ENCODE results near the gene GPD2.
"Not testable (repeated sequence)": the region's sequence is repeated elsewhere in the genome, so short reads cannot be mapped to it uniquely, and the experiment has no call there.

Gene GPD2

GRCh38 chr2:156486614-156487013, 50.4 kb downstream of the GPD2 start:
- Histone ChIP-seq H4K20me1 (peaks cover 0 to 8% (median 0%) of the 10 kb centered on the region in 11 experiments; a peak in 2 of 22 replicates), H3K9me3 (replicated peaks in 1 of 11) (no peaks in the 10 kb centered on the region), H3K4me3 (no peak overlapping the region), H3K4me1 (no peaks in the 10 kb centered on the region), H3K36me3 (peaks cover 0 to 17% (median 3%) of the 10 kb centered on the region in 11 experiments; a peak in 5 of 22 replicates), H3K27me3 (no peaks in the 10 kb centered on the region), H3K27ac (no peak overlapping the region), H3K4me2 (no peak overlapping the region), H3K9ac (no peak overlapping the region)
- TF ChIP-seq Cebpa-rat (IDR thresholded peaks at IDR 0.05) = no peak

GRCh38 chr2:156489195-156489594, 53.0 kb downstream of the GPD2 start:
- no peak overlapping the region for H3K4me3 ChIP-seq
- H3K27ac ChIP-seq = no peak overlapping the region
- H3K9ac ChIP-seq = no peak overlapping the region
- peaks cover 0 to 19% (median 0%) of the 10 kb centered on the region in 11 experiments; a peak in 3 of 22 replicates for H4K20me1 ChIP-seq
- no peaks in the 10 kb centered on the region for H3K4me1 ChIP-seq
- H3K36me3 ChIP-seq = peaks cover 0 to 11% (median 0%) of the 10 kb centered on the region in 11 experiments; a peak in 5 of 22 replicates
- H3K4me2 ChIP-seq = no peak overlapping the region
- H3K9me3 ChIP-seq (replicated peaks in 1 of 11) = no peaks in the 10 kb centered on the region
- H3K27me3 ChIP-seq = no peaks in the 10 kb centered on the region
- no peak for TF ChIP-seq Cebpa-rat (IDR thresholded peaks at IDR 0.05)

GRCh38 chr2:156489750-156490465, 53.7 kb downstream of the GPD2 start:
- H3K9ac ChIP-seq = no peak overlapping the region
- H3K36me3 ChIP-seq = peaks cover 0 to 14% (median 0%) of the 10 kb centered on the region in 11 experiments; a peak in 4 of 22 replicates
- H3K4me3 ChIP-seq = no peak overlapping the region
- H3K27me3 ChIP-seq = no peaks in the 10 kb centered on the region
- TF ChIP-seq Cebpa-rat (IDR thresholded peaks at IDR 0.05) = no peak
- H4K20me1 ChIP-seq = peaks cover 0 to 19% (median 0%) of the 10 kb centered on the region in 11 experiments; a peak in 3 of 22 replicates
- H3K27ac ChIP-seq = no peak overlapping the region
- H3K4me1 ChIP-seq = no peaks in the 10 kb centered on the region
- no peaks in the 10 kb centered on the region for H3K9me3 ChIP-seq (replicated peaks in 1 of 11)
- no peak overlapping the region for H3K4me2 ChIP-seq

GRCh38 chr2:156490466-156490840, 54.3 kb downstream of the GPD2 start:
- no peak overlapping the region for H3K4me3 ChIP-seq
- H4K20me1 ChIP-seq = peaks cover 0 to 19% (median 0%) of the 10 kb centered on the region in 11 experiments; a peak in 3 of 22 replicates
- no peaks in the 10 kb centered on the region for H3K9me3 ChIP-seq (replicated peaks in 1 of 11)
- no peak overlapping the region for H3K4me2 ChIP-seq
- H3K4me1 ChIP-seq = no peaks in the 10 kb centered on the region
- no peaks in the 10 kb centered on the region for H3K27me3 ChIP-seq
- H3K36me3 ChIP-seq = peaks cover 0 to 12% (median 0%) of the 10 kb centered on the region in 11 experiments; a peak in 4 of 22 replicates
- no peak for TF ChIP-seq Cebpa-rat (IDR thresholded peaks at IDR 0.05)
- no peak overlapping the region for H3K27ac ChIP-seq
- no peak overlapping the region for H3K9ac ChIP-seq

GRCh38 chr2:156491176-156491575, 55.0 kb downstream of the GPD2 start:
- Histone ChIP-seq H3K9me3 (replicated peaks in 1 of 11) (no peaks in the 10 kb centered on the region), H3K9ac (no peak overlapping the region), H3K4me1 (no peaks in the 10 kb centered on the region), H3K4me3 (no peak overlapping the region), H3K36me3 (peaks cover 0 to 11% (median 0%) of the 10 kb centered on the region in 11 experiments; a peak in 3 of 22 replicates), H3K27me3 (no peaks in the 10 kb centered on the region), H3K27ac (no peak overlapping the region), H3K4me2 (no peak overlapping the region), H4K20me1 (peaks cover 0 to 19% (median 0%) of the 10 kb centered on the region in 11 experiments; a peak in 3 of 22 replicates)
- TF ChIP-seq Cebpa-rat (IDR thresholded peaks at IDR 0.05) = no peak

- H3K4me2 ChIP-seq = no peak overlapping the region
- no peak overlapping the region for H3K9ac ChIP-seq
- no peaks in the 10 kb centered on the region for H3K4me1 ChIP-seq
- H3K27ac ChIP-seq = no peak overlapping the region
- H3K9me3 ChIP-seq (replicated peaks in 1 of 11) = no peaks in the 10 kb centered on the region
- no peak overlapping the region for H3K4me3 ChIP-seq
- TF ChIP-seq Cebpa-rat (IDR thresholded peaks at IDR 0.05) = no peak
- H3K36me3 ChIP-seq = peaks cover 0 to 22% (median 0%) of the 10 kb centered on the region in 11 experiments; a peak in 2 of 22 replicates
- H4K20me1 ChIP-seq = peaks cover 0 to 19% (median 0%) of the 10 kb centered on the region in 11 experiments; a peak in 3 of 22 replicates
- H3K27me3 ChIP-seq = no peaks in the 10 kb centered on the region
These were observed 56.8 kb downstream of the GPD2 start for GRCh38 chr2:156492979-156493378.

- not testable (repeated sequence) for H3K4me3 ChIP-seq; H3K27me3 ChIP-seq; H3K9me3 ChIP-seq (replicated peaks in 1 of 11); H3K4me2 ChIP-seq; H3K9ac ChIP-seq; H3K4me1 ChIP-seq; H3K27ac ChIP-seq
- H3K36me3 ChIP-seq = peaks cover 0 to 26% (median 0%) of the 10 kb centered on the region in 11 experiments; a peak in 2 of 22 replicates
- H4K20me1 ChIP-seq = peaks cover 0 to 17% (median 0%) of the 10 kb centered on the region in 11 experiments; a peak in 3 of 22 replicates
These were observed 59.8 kb downstream of the GPD2 start for GRCh38 chr2:156495998-156496397.

GRCh38 chr2:156505696-156506095, 69.5 kb downstream of the GPD2 start:
- no peak for TF ChIP-seq Cebpa-rat (IDR thresholded peaks at IDR 0.05)
- Histone ChIP-seq H3K27me3 (no peaks in the 10 kb centered on the region), H3K36me3 (peaks cover 0 to 16% (median 0%) of the 10 kb centered on the region in 11 experiments; a peak in 4 of 22 replicates), H3K4me3 (no peak overlapping the region), H3K4me2 (no peak overlapping the region), H3K9me3 (replicated peaks in 1 of 11) (no peaks in the 10 kb centered on the region), H3K4me1 (no peaks in the 10 kb centered on the region), H4K20me1 (no peaks in the 10 kb centered on the region), H3K27ac (no peak overlapping the region), H3K9ac (no peak overlapping the region)

GRCh38 chr2:156511122-156511521, 74.9 kb downstream of the GPD2 start:
- Histone ChIP-seq H3K27ac (no peak overlapping the region), H3K4me2 (no peak overlapping the region)

More at GRCh38 chr2:156511122-156511521, 74.9 kb downstream of the GPD2 start:
- Histone ChIP-seq H4K20me1 (no peaks in the 10 kb centered on the region), H3K27me3 (no peaks in the 10 kb centered on the region), H3K36me3 (peaks cover 21 to 62% (median 34%) of the 10 kb centered on the region in 11 experiments; a peak in 20 of 22 replicates), H3K4me3 (no peak overlapping the region), H3K9me3 (replicated peaks in 1 of 11) (no peaks in the 10 kb centered on the region), H3K9ac (no peak overlapping the region), H3K4me1 (peaks cover 0 to 5% (median 0%) of the 10 kb centered on the region in 10 experiments; a peak in 1 of 20 replicates)
- no peak for TF ChIP-seq Cebpa-rat (IDR thresholded peaks at IDR 0.05)
